Measurements from ENCODE around the gene AFG3L2.
"Not testable (repeated sequence)": the region's sequence is repeated elsewhere in the genome, so short reads cannot be mapped to it uniquely, and the experiment has no call there.

The AFG3L2 gene

DNA sequence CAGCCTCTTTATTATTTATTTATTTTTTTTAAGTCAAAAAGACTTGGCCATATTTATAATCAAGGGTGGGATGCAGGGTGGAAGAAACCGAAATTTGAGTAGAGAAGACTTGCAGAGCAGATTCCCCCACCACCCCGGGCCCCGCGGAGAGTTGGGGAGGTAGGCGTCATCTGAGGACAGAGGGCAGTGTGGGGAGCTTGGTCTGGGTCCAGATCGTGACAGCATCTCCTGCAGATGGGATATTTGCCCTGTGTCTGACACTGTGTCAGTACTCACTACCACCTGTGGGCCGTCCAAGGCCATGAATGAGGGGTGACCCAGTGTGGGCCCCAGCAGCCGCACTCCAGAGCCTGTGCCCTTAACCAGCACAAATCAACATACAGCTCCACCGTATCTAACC, 20.2 kb upstream of the AFG3L2 start:
- DNase-seq (ENCODE audit: low read depth, low spot score) = no peak

DNA sequence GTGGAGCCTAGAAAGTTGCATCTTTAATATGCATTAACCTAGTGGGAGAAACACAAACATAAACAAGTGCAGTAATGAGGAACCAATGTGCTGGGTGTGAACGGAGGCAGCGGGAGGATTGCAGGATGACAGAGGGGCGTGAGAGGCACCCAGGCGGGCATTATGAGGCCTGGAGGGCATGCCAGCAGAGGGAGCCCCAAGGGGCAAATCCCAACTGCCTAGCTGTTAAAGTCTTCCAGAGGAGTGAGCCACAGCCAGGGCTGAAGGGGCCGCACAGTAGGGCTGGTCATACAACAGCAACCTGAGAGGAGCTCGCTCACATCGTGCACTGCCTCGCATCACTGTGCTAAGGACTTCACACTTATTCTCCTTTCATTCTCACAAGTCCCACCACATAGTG, 17.4 kb upstream of the AFG3L2 start:
- DNase-seq (ENCODE audit: low read depth, low spot score) = no peak

DNA sequence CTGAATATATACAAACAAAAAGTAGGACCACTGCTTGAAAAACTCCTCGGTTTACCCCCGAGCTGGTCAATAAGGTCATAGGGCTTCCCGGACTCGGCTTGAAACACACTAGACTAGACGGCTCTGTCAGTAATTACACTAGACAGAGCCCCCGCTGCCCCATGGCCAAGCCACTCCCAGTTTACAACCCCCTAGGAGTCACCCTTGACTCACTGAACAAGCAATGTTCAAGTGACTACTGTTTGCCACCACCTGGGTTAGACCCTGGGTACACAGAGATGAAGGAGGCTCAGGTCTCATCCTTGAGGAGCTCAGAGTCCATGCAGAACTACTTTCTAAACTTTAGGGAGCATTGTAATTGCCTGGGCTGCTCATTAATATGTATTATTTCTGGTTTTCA, 17.0 kb upstream of the AFG3L2 start:
- no peak for DNase-seq (ENCODE audit: low read depth, low spot score)

DNA sequence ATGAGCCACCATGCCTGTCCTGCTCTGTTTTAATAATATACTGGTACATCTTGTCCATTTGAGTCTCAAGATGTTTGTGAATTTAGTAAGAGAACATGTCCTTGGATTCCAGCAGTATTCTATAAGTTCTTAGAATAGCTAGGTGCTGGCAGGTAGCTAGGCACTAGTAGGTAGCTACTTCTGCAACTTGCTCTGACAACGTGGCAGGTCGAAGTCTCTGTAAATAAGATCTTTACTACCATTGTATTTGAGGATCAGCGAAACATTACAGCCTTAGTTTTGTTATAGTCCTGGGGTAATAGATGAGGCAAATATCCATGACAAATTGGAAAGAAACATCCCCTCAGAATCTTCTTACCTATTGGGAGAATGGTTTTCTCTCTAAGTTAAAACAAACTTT, 16.5 kb upstream of the AFG3L2 start:
- DNase-seq (ENCODE audit: low read depth, low spot score) = no peak

DNA sequence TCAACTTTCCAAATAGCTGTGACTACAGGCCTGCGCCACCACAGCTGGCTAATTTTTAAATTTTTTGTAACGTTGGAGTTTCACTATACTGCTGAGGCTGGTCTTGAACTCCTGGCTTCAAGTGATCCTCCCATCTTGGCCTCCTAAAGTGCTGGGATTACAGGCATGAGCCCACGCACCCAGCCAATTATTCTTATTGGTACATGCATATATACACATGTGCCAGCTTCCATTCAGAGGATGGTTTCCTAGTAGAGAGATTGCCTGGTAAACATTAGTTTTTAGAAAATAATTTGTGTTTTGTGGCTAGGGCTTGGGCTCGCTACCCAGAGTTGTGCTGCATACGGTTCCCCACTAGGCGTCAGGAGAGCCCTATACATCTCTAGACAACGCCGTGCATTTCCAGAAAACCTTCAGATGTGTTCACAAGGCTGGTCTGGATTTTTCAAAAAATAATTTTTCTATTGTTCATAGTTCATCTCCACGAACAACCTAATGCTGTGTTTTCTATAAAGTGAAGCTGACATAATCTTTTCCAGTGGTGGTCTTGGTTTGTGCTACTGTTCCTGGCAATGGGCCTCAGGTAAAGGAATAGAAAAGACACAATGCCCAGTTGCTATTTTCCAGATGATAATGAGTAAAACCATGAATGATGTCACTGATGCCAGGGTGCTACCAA, 14.6 kb upstream of the AFG3L2 start:
- DNase-seq (ENCODE audit: low read depth, low spot score) = no peak

DNA sequence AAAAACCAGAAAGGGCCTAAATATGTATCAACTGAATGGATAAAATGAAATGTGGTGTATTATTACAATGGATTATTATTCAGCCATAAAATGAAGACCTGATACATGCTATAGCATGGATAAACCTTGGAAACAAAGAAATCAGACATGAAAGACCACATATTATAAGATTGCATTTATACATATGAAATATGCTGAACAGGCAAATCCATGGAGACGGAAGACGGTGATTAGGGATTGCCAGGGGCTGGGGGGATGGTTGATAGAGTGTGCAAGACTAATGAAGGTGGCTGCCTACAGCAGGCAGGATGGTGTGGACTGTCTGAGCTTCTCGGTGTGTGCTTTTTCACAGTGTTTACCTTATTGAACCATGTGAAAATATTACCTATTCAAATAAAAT, 11.4 kb upstream of the AFG3L2 start:
- DNase-seq (ENCODE audit: low read depth, low spot score) = no peak

DNA sequence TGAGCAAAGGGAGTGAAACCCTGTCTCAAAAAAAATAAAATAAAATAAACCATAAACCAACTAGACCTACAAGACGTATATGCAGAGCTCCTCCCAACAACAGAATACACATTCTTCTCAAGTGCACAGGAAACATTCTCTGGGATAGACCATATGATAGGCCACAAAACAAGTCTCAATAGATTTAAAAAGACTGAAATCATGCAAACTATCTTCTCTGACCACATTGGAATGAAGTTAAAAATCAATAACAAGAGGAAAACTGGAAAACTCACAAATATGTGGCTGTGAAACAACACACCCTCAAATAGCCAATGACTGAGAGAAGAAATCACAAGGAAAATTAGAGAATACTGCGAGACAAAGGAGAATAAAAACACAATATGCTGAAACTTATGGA, 7.2 kb upstream of the AFG3L2 start:
- no peak for DNase-seq (ENCODE audit: low read depth, low spot score)

DNA sequence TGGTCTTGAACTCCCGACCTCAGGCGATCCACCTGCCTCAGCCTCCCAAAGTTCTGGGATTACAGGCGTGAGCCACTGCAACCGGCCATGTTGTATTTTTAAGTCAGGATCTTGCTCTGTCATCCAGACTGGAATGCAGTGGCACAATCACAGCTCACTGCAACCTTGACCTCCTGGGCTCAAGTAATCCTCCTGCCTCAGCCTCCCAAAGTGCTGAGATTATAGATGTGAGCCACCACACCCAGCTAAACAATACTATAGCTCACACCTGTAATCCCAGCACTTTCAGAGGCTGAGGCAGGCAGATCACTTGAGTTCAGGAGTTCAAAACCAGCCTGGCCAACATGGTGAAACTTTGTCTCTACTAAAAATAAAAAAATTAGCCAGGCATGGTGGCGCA, 6.7 kb upstream of the AFG3L2 start:
- not testable (repeated sequence) for DNase-seq (ENCODE audit: low read depth, low spot score)

DNA sequence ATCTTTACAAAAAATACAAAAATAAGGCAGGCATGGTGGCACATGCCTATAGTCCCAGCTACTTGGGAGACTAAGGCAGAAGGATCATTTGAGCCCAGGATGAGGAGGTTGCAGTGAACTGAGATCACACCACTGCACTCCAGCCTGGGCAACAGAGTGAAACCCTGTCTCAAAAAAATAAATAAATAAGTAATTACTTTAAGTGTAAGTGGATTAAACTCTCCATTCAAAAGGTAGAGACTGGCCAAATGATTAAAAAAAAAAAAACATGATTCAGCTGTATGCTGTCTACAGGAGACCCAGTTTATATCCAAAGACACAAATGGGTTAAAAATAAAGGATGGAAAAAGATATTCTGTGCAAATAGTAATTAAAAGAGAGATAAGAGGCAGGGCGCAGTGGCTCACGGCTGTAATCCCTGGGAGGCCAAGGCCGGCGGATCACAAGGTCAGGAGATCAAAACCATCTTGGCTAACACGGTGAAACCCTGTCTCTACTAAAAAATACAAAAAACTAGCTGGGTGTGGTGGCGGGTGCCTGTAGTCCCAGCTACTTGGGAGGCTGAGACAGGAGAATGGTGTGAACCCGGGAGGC, 5.3 kb upstream of the AFG3L2 start:
- not testable (repeated sequence) for DNase-seq (ENCODE audit: low read depth, low spot score)

DNA sequence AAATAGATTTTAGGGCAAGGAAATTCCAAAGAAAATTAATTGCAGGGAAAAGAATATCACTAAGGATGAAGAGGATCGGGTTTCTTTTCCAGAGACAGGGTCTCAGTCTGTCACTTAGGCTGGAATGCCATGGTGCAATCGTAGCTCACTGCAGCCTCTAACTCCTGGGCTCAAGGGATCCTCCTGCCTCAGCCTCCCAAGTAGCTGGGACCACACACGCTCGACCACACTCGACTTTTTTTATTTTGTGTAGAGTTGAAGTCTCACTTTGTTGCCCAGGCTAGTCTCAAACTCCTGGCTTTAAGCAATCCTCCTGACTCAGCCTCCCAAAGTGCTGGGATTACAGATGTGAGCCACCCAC, 1.2 kb upstream of the AFG3L2 start:
- not testable (repeated sequence) for DNase-seq (ENCODE audit: low read depth, low spot score)

DNA sequence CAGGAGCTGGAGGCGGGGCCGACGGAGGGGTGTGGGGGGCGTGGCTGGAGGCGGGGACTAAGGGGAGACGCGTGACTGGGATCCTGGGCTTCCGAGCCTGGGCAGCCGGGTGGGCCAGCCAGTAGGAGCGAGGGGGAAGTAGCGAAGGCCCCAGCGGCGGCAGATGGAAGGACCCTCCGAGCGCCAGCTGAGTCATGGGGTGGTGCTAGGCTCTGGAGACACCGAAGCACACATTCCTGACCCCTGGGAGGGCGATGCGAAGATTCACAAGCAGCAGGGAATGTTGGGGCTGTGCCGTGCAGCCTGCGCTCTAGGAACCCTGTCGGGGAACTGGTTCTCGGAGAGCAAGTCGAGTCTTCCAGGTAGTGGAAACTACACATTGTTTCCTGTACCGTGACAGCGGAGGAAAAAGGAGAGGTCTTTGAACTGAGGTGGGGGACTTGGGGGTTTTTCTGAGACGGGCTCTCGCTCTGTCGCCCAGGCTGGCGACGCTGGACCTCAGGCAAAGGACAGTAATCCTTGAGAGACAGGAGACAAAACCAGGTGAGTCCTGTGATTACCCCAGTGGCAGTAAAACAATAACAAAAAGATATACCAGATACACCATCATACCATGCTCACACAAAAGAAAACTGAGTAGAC, 650 bp upstream of the AFG3L2 start:
- DNase-seq (ENCODE audit: low read depth, low spot score) = no peak

DNA sequence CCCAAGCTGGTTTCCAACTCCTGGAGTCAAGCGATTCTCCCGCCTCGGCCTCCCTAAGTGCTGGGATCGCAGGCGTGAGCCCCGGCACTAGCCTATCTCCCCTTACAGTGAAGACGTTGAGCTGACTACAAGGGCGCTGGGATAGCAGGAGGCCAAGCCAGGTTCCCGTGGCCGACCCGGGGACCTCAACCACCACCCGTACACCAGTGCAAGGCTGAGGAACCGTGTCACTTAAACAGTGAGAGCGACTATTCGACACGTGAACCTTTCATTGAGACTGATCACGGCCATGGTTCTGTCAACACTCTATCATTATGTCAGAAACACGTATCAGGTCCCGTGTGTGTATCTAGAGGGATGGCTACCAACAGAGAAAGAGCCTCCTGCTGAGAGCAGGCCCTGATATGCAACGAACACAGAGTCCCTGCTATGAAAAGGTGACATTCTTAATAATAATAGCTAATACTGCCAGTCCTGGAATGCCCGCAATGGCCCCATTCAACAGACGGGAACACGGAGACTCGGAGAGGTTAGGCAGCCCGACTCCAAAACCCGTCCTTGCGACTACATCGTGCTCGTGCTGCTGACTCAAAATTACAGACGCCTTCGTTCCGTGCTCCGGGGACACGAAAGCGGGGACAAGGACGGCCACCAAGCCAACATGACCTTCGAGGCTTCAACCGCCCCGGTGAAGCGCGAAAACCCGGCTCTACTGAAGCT, 833 bp downstream of the AFG3L2 start:
- no peak for DNase-seq (ENCODE audit: low read depth, low spot score)

DNA sequence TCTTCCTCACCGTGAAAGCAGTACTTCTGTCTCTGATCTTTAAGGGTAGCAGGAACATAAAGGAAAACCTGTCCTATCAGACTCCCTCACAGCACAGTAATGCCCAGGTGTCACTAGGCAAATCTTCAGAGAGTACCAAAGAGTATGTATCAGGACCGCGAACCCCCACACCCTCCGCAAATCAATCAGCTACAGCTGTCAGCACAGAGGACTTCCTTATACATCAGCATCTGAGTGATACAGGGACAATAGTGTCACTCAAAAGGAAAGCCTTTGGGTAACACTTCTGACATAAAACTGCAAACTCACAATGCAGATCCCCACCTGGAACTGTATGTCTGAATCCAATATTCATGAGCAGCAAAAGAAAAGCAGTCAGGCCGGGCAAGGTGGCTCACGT, 2.6 kb downstream of the AFG3L2 start:
- DNase-seq (ENCODE audit: low read depth, low spot score) = no peak

DNA sequence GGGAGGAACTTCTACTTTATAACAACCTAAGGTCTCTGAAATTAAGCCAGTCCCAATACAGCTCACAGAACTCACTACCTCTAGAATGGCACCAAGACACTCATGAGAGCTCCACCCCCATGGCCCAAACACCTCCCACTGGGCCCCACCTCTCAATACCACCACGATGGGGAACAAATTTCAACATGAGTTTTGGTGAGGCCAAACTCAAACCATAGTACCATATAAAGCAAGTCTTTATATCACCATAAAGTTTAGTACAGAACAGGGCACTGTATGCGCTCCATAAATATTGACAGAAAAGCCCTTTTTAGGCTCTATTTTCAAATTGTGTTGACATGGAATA, 3.3 kb downstream of the AFG3L2 start:
- DNase-seq (ENCODE audit: low read depth, low spot score) = no peak

DNA sequence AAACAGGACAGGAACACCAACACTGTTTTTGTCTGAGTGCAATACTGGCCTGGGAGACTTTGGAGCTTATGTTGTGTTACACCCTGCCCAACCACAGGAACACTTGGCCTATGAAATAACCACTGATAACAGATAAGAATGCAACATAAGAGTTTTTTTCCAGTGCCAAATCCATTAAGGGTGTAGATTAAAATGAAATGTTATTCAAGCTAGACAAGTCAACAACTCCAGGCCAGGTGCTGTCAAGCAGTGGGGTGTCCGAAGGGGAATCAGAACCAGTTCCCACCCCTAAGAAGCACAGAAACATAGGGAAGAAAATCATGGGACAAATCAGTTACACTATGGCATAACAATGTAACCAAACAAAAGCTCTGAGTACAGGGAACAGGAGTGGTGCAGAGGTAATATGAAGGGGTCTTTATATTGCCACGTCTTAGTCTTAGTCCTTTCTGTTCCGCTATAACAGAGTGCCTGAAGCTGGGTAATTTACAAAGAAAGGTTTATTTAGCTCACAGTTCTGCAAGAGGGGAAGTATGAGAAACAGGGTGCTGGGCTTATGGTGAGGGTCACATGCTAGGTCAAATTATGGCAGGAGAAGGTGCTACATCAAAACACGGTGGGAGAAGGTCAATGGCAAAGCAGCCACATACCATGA, 3.8 kb downstream of the AFG3L2 start:
- DNase-seq (ENCODE audit: low read depth, low spot score) = no peak

DNA sequence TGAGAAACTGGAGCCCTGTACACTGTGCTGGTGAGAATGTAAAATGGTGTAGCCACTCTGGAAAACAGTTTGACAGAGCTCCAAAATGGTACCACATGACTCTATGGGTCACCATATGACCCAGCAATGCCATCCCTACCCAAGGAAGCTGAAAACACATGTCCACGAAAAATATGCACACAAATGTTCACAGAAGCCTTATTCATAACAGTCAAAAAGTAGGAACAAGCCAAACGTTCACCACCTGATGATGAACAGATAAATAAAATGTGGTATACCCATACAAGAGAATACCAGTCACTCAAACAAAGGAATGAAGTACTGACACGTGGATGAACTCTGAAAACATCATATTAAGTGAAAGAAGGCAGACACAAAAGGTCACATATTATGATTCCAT, 4.6 kb downstream of the AFG3L2 start:
- DNase-seq (ENCODE audit: low read depth, low spot score) = no peak

DNA sequence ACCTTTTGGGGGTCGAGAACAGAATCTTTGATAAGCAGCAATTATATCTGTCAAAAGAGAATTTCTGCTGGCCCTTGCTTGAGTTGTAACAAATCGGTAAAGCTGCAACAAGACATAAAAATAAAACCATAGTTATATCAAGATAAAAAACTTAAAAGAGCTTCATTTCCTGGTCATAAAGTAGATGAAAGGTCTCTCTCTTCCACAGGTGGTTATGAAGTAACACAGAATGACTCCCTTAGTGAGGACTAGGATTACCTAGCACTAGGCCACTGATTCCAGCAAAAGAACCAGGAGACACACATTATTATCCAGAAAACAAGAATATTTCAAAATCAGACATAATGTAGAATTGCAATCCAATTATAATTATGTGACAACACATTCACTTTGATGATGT, 5.4 kb downstream of the AFG3L2 start:
- DNase-seq (ENCODE audit: low read depth, low spot score) = no peak

DNA sequence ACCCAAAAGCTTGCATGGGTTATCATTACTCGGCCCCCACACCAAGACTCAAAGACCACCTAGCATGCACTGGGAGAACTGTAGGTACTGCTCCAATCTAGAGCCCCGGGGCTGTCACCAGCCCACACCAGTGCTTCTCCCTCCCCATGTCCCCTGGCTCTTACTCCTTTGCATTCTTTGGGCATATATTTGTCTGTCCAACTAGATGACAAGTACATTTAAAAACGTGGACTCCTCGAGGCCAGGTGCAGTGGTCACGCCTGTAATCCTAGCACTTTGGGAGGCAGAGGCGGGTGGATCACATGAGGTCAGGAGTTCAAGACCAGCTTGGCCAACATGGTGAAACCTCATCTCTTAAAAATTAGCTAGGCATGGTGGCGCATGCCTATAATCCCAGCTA, 7.8 kb downstream of the AFG3L2 start:
- DNase-seq (ENCODE audit: low read depth, low spot score) = no peak

DNA sequence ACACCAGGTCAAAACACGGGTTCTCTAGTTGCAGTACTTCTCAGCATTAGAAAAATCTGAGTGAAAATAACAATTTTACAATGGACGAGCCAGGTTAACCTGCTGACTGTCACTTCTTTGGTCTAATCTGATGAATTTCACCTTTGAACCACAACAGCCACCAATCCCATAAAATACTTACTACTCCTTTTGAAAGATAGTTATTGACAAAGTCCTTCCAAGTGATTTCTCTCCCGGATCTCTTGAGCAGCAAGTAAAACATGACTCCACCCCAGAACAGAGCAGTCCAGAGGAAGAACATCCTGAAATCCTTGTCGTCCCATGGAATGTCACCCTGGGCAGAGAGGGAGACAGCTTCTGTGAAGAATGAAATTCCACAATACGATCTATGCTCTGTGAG, 10.2 kb downstream of the AFG3L2 start:
- no peak for DNase-seq (ENCODE audit: low read depth, low spot score)

DNA sequence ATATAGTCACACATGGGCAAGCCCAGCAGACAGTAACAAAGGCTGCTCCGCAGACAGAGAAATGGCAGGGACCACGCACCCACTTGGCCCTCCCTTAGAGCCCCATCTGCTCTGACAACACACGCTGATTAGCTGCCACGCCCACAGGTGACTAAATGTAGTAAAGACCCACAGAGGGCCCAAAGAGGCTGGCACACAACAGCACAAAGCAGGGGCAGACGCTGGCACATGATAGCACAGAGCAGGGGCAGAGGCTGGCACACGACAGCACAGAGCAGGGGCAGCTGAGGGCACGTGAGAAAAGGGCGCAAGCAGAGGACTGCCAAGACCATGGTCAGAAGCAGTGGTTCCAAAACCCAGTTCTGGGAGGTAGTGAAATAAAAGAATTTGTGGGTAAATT, 10.6 kb downstream of the AFG3L2 start:
- DNase-seq (ENCODE audit: low read depth, low spot score) = no peak

DNA sequence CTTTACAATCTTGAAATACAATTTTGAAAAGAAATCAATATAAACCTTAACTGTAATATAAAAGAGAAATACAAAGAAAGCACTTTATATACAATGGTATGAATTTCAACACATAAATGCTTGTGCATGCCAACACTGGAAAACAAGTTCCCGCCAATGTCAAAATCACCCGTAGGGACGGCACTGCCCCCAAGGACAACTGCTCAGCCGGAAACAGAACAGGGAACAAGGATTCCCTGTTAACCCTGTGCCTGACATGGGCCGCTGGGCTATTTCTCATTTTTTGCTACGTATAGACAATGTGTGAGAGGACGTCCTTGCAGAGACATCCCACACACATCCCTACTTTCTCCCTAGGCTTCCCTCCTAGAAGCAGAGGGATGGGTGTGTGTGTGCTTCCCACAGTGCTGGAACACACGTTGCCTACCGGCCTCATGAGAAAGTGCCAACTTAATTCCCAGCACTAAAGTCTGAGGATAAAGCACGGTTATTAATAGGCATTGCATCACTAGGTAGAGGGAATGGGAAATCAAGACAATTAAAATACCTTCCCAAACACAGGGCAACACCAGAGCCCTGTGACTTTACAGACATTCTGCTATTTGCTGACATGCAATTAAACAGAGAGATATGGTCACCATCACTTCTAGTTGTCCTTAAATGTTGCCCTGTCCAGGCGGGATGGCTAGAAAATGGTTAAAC, 14.4 kb downstream of the AFG3L2 start:
- DNase-seq (ENCODE audit: low read depth, low spot score) = no peak
